GM12874 (cell line): ENCODE data around the gene EXOC2.

Experiments used
- CTCF ChIP-seq: IDR thresholded peaks from 2 replicates; pipeline ENCODE4 v1.5.1; 2011; ENCODE audit warnings: low read depth, mild to moderate bottlenecking, control low read depth, low read length, moderate library complexity; ENCODE audit not compliant: insufficient read depth

Gene EXOC2

GRCh38 chr6:657743-658142 is 35.2 kb downstream of the EXOC2 start:
- no peak for TF ChIP-seq CTCF

GRCh38 chr6:656460-657252 is 36.3 kb downstream of the EXOC2 start, which contains the start of gene HUS1B:
HUS1B (minus strand) TSS chr6:657100; CDS start chr6:656944, 156 bp downstream.
- TF ChIP-seq CTCF = no peak

- no peak for TF ChIP-seq CTCF
Observed at GRCh38 chr6:654136-654535, 38.8 kb downstream of the EXOC2 start.

GRCh38 chr6:652865-653264 is 40.1 kb downstream of the EXOC2 start:
- TF ChIP-seq CTCF = no peak

- no peak for TF ChIP-seq CTCF
Observed at GRCh38 chr6:650098-650497, 42.8 kb downstream of the EXOC2 start.

- no peak for TF ChIP-seq CTCF
Observed at GRCh38 chr6:642805-643204, 50.1 kb downstream of the EXOC2 start.

GRCh38 chr6:641225-641985 is 51.5 kb downstream of the EXOC2 start:
- TF ChIP-seq CTCF = no peak
